GM12873 (cell line): Measurements from ENCODE around the gene AP3M1.

Experiments used
- CTCF ChIP-seq: IDR thresholded peaks from 2 replicates; pipeline ENCODE4 v1.5.1; 2012; ENCODE audit warnings: low read depth, mild to moderate bottlenecking, moderate library complexity, low read length, control low read depth; ENCODE audit not compliant: insufficient read depth; ENCODE audit errors: missing control alignments

The AP3M1 gene

GRCh38 chr10:74097776-74098175 is 52.9 kb downstream of the AP3M1 start:
- no peak for TF ChIP-seq CTCF

- no peak for TF ChIP-seq CTCF
Measured at GRCh38 chr10:74096777-74097176, 53.9 kb downstream of the AP3M1 start.

- no peak for TF ChIP-seq CTCF
Measured at GRCh38 chr10:74094231-74094630, 56.4 kb downstream of the AP3M1 start.

GRCh38 chr10:74093530-74094164 is 57.0 kb downstream of the AP3M1 start:
- TF ChIP-seq CTCF = no peak

- TF ChIP-seq CTCF = no peak
Measured at GRCh38 chr10:74092372-74092771, 58.3 kb downstream of the AP3M1 start.

- no peak for TF ChIP-seq CTCF
Measured at GRCh38 chr10:74088722-74089121, 61.9 kb downstream of the AP3M1 start.

- no peak for TF ChIP-seq CTCF
Measured at GRCh38 chr10:74086317-74086716, 64.3 kb downstream of the AP3M1 start.
